ENCODE measurements around the gene MYOCOS. TPM values are rescaled to one million over a fixed set of nuclear protein-coding genes. Genes with fewer than 3 reads are reported as not detected.

The MYOCOS gene
- total and polyA plus RNA-seq, 12 donors: 0.06 TPM; not detected in 11

DNA sequence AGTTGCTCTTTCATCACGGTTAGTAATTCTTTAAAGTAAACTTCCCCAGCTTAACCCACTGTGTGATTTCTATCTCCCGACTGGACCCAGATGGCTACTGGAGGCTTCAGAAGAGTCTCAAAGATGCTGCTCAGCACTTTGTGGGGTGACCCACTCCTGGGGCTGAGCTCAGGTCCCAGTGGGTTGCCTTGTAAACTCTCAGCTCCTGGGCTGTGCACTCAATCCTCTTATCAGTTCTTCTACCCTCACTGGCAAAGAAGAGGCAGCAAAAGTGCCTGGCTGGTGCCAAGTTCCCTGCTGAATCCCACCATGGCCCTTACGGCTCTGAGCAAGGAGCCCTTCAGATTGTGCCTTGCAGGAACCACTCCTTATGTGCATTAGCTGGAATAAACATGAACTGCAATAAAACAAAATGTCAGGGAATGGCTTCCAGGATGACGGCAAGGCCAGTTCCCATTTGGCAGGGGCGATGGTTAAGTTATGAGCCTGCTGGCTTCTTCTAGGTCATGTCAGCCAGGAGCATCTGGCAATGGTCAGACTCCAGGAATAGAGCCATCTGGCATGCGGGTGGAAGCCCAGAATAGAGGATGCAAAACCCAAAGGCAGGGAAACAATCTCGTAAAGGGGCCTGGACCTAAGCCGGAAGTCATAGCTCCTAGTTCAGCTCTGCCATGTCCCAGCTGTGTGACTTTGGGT is 23.7 kb downstream of the MYOCOS start:
- WGBS, 4 donors: 34 to 39% (median 36%) methylated on average over 8 of the region's 8 CpGs
- H3K36me3 ChIP-seq (replicated peaks in 1 of 2): no peaks in the 10 kb centered on the region
- TF ChIP-seq, protein P1, sequence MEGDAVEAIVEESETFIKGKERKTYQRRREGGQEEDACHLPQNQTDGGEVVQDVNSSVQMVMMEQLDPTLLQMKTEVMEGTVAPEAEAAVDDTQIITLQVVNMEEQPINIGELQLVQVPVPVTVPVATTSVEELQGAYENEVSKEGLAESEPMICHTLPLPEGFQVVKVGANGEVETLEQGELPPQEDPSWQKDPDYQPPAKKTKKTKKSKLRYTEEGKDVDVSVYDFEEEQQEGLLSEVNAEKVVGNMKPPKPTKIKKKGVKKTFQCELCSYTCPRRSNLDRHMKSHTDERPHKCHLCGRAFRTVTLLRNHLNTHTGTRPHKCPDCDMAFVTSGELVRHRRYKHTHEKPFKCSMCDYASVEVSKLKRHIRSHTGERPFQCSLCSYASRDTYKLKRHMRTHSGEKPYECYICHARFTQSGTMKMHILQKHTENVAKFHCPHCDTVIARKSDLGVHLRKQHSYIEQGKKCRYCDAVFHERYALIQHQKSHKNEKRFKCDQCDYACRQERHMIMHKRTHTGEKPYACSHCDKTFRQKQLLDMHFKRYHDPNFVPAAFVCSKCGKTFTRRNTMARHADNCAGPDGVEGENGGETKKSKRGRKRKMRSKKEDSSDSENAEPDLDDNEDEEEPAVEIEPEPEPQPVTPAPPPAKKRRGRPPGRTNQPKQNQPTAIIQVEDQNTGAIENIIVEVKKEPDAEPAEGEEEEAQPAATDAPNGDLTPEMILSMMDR (IDR thresholded peaks at IDR 0.05): no peak
- TF ChIP-seq POLR2A (IDR thresholded peaks at IDR 0.05): no peak
- H3K27me3 ChIP-seq: no peaks in the 10 kb centered on the region
- peak overlapping the region in 4 of 5 donors; percentile 33 to 78 (median 57) for H3K27ac ChIP-seq
- DNase-seq: peak; percentile 41 to 89 (median 73)
- H3K4me1 ChIP-seq (replicated peaks in 1 of 2): peaks cover 12 to 13% of the 10 kb centered on the region in 2 donors
- no peaks in the 10 kb centered on the region for H3K9me3 ChIP-seq (replicated peaks in 1 of 3)
- intact Hi-C loops (cut with DNase I): loop anchor here (10.0 kb wide), 2 partner anchors 69 to 339 kb away; no protein-coding TSS in a partner anchor
- no peak overlapping the region for H3K4me3 ChIP-seq

DNA sequence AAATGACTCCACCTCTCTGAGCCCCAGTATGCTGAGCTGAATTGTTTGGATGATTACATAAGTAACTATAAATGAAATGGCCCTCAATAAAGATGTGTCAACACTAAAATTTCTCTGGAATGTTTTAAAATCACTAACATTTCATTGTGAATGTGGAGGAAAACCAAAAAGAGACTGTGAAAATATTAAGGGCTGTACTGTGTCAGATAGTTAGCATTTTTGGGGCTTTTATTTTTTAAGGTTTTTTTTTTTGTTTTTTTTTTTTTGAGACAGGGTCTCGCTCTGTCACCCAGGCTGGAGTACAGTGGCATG is 24.2 kb downstream of the MYOCOS start:
- Histone ChIP-seq H3K27ac (peak overlapping the region in 2 of 5 donors; percentile 61 to 78), H3K4me1 (replicated peaks in 1 of 2) (peaks cover 12 to 13% of the 10 kb centered on the region in 2 donors)
- intact Hi-C loops (cut with DNase I): loop anchor here (10.0 kb wide), 2 partner anchors 69 to 339 kb away; no protein-coding TSS in a partner anchor

DNA sequence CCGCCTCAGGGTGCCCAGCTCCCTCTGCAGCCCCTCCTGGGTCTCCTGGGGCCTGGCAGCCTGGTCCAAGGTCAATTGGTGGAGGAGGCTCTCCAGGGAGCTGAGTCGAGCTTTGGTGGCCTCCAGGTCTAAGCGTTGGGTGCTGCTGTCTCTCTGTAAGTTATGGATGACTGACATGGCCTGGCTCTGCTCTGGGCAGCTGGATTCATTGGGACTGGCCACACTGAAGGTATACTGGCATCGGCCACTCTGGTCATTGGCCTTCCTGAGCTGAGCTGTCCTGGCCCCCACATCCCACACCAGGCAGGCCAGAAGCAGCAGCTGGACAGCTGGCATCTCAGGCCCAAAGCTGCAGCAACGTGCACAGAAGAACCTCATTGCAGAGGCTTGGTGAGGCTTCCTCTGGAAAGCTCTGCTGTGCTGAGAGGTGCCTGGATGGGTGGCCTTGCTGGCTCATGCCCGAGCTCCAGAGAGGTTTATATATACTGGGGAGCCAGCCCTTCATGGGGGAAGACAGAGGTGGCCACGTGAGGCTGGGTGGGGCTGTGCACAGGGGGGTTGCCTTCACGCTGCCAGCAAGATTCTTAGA is 30.3 kb downstream of the MYOCOS start, which contains the start of gene MYOC:
TSS of gene MYOC (minus strand) at position 455 of the 589 bp plus-strand sequence. CDS start at position 378, 77 bp downstream.
- intact Hi-C loops (cut with DNase I): no loop called here
- H3K36me3 ChIP-seq (replicated peaks in 1 of 2): no peaks in the 10 kb centered on the region
- no peak within 1 kb of the TSS for H3K4me3 ChIP-seq
- H3K4me1 ChIP-seq (replicated peaks in 1 of 2): peaks cover 0 to 3% of the 10 kb centered on the region in 2 donors
- H3K9me3 ChIP-seq (replicated peaks in 1 of 3): no peaks in the 10 kb centered on the region
- WGBS, 4 donors: 68 to 77% (median 73%) methylated on average over 3 to 8 of the region's 8 CpGs
- TF ChIP-seq, protein P1 (IDR thresholded peaks at IDR 0.05): no peak
- TF ChIP-seq POLR2A (IDR thresholded peaks at IDR 0.05): no peak
- peak within 1 kb of the TSS in 1 of 5 donors; percentile 74 for H3K27ac ChIP-seq
- H3K27me3 ChIP-seq: no peaks in the 10 kb centered on the region
- DNase-seq: no peak

More for the DNA sequence above, 24.2 kb downstream of the MYOCOS start:
- Histone ChIP-seq H3K9me3 (replicated peaks in 1 of 3) (no peaks in the 10 kb centered on the region), H3K36me3 (replicated peaks in 1 of 2) (no peaks in the 10 kb centered on the region), H3K27me3 (no peaks in the 10 kb centered on the region), H3K4me3 (no peak overlapping the region)
- WGBS, 4 donors: 76 to 85% (median 83%) methylated on average over 1 of the region's 1 CpG
- no peak for DNase-seq
- no peak for TF ChIP-seq POLR2A (IDR thresholded peaks at IDR 0.05)
- TF ChIP-seq, protein P1 (IDR thresholded peaks at IDR 0.05): no peak

DNA sequence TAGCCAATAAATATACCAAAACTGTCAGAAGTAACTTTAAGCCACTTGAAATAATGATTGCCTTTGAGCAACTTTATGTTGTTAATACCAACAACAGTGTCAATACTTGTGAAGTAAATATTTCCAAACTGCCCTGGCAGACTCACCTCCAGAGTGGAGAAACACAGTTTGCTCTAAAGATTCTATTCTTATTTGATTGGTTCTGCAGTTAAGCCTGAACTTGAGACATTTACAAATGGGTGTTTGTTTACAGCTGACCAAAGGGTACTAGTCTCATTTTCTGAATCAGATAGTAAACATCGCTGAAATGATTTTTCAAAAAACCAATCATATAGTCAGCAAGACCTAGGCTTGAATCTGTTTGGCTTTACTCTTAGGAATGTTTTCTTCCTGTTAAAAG is 31.8 kb downstream of the MYOCOS start:
- TF ChIP-seq, protein P1 (IDR thresholded peaks at IDR 0.05): no peak
- no peak for TF ChIP-seq POLR2A (IDR thresholded peaks at IDR 0.05)
- no peak overlapping the region for H3K4me3 ChIP-seq
- H3K4me1 ChIP-seq (replicated peaks in 1 of 2): peaks cover 0 to 3% of the 10 kb centered on the region in 2 donors
- no peaks in the 10 kb centered on the region for H3K36me3 ChIP-seq (replicated peaks in 1 of 2)
- WGBS, 4 donors: 64 to 72% (median 68%) methylated on average over 1 of the region's 1 CpG
- no peaks in the 10 kb centered on the region for H3K27me3 ChIP-seq
- intact Hi-C loops (cut with DNase I): no loop called here
- DNase-seq: no peak
- H3K9me3 ChIP-seq (replicated peaks in 1 of 3): no peaks in the 10 kb centered on the region
- H3K27ac ChIP-seq: peak overlapping the region in 2 of 5 donors; percentile 74 to 86
